IPS-18c (cell line): ENCODE measurements around the gene CHAF1B.

Experiments used
- H3K4me3 ChIP-seq: 2 replicates; pipeline ENCODE4 v1.7.0; 2013; ENCODE audit warnings: low read depth, mild to moderate bottlenecking, low read length, moderate library complexity; ENCODE audit not compliant: insufficient read depth
- H3K9me3 ChIP-seq: one replicate; pipeline ENCODE4 v1.6.1; 2013; ENCODE audit warnings: mild to moderate bottlenecking, low read length, moderate library complexity; ENCODE audit not compliant: control insufficient read depth, insufficient read depth

Gene CHAF1B

GRCh38 chr21:36436829-36437744, 51.9 kb downstream of the CHAF1B start:
- no peak overlapping the region for H3K4me3 ChIP-seq
- no peaks in the 10 kb centered on the region for H3K9me3 ChIP-seq

DNA sequence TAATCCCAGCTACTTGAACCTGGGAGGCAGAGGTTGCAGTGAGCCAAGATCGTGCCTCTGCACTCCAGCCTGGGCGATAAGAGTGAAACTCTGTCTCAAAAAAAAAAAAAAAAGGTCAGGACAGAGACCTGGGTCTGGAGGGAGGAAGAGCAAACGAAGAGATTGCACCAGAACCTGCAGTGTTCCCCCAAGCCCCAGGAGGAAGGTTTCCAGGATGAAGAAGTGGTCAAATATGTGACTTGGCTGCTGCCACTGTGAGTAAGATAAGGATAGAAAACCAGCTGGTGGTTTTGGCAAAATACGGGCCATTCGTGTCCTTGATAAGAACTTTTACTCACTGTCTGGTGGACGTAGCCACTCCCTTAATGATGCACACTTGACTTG, 52.5 kb downstream of the CHAF1B start:
- H3K9me3 ChIP-seq = no peaks in the 10 kb centered on the region
- H3K4me3 ChIP-seq = no peak overlapping the region

DNA sequence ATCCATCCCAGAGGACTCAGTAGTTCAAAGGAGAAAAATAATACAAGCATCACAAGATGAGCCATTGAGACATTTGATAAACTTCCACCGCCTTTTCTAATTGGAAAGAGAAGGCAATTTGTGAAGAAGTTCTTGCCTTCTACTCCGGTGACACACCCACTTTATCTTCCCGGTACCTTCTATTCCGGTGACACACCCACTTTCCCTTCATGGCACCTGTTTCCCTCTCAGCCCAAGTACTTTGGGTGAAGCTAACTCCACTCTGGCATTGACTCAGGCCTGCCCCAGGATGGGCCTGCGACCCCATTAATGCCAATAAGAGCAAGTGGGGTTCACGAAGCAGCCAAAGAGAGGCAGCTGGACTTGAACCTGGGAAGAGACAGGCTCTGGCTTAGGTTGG, 56.5 kb downstream of the CHAF1B start:
- Histone ChIP-seq H3K4me3 (no peak overlapping the region), H3K9me3 (no peaks in the 10 kb centered on the region)

- Histone ChIP-seq H3K4me3 (no peak overlapping the region), H3K9me3 (no peaks in the 10 kb centered on the region)
Measured at GRCh38 chr21:36446301-36446700, 61.1 kb downstream of the CHAF1B start.

- H3K9me3 ChIP-seq = no peaks in the 10 kb centered on the region
- H3K4me3 ChIP-seq = no peak overlapping the region
Measured at GRCh38 chr21:36450511-36450910, 65.3 kb downstream of the CHAF1B start.

GRCh38 chr21:36451506-36451905, 66.3 kb downstream of the CHAF1B start:
- H3K9me3 ChIP-seq = no peaks in the 10 kb centered on the region
- H3K4me3 ChIP-seq = no peak overlapping the region

GRCh38 chr21:36452281-36452825, 67.2 kb downstream of the CHAF1B start:
- Histone ChIP-seq H3K9me3 (no peaks in the 10 kb centered on the region), H3K4me3 (no peak overlapping the region)

- H3K4me3 ChIP-seq = no peak overlapping the region
Measured at GRCh38 chr21:36454093-36454531, 68.9 kb downstream of the CHAF1B start.

GRCh38 chr21:36454706-36455105, 69.5 kb downstream of the CHAF1B start:
- H3K4me3 ChIP-seq = no peak overlapping the region
- H3K9me3 ChIP-seq = no peaks in the 10 kb centered on the region

More at GRCh38 chr21:36454093-36454531, 68.9 kb downstream of the CHAF1B start:
- H3K9me3 ChIP-seq = no peaks in the 10 kb centered on the region

GRCh38 chr21:36456729-36457414, 71.7 kb downstream of the CHAF1B start:
- no peak overlapping the region for H3K4me3 ChIP-seq
- H3K9me3 ChIP-seq = no peaks in the 10 kb centered on the region

GRCh38 chr21:36459098-36459497, 73.9 kb downstream of the CHAF1B start:
- Histone ChIP-seq H3K9me3 (no peaks in the 10 kb centered on the region), H3K4me3 (no peak overlapping the region)

GRCh38 chr21:36460866-36461265, 75.7 kb downstream of the CHAF1B start:
- Histone ChIP-seq H3K4me3 (no peak overlapping the region), H3K9me3 (no peaks in the 10 kb centered on the region)

DNA sequence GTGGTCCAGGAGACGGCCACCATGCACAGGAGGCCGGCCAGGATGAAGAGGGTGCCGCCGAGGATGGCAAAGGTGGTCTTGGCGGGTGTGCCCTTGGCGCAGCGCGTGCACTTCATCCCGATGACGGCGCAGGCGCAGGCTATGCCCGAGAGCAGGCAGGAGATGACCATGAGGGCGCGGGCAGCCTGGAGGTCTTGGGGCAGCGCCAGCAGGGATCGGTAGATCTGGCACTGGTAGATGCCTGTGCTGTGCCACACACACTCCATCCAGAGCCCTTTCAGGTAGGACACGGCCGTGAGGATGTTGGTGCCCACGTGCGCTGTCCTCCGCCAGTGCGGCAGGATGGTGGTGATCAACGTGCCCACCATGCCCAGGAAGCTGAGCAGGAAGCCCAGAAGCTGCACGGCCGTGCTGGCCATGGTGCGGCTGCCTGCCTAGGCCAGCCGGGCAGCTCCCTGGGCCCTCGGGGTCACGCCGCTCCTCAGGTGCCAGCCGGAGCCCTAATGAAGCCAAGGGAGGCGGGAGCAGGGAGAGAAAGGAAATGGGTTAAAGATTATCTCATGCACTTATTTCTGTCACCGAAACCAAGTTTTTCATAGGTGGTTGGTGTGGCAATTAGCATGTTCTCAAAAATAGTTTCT, 76.2 kb downstream of the CHAF1B start:
- H3K9me3 ChIP-seq = no peaks in the 10 kb centered on the region
- H3K4me3 ChIP-seq = no peak overlapping the region

DNA sequence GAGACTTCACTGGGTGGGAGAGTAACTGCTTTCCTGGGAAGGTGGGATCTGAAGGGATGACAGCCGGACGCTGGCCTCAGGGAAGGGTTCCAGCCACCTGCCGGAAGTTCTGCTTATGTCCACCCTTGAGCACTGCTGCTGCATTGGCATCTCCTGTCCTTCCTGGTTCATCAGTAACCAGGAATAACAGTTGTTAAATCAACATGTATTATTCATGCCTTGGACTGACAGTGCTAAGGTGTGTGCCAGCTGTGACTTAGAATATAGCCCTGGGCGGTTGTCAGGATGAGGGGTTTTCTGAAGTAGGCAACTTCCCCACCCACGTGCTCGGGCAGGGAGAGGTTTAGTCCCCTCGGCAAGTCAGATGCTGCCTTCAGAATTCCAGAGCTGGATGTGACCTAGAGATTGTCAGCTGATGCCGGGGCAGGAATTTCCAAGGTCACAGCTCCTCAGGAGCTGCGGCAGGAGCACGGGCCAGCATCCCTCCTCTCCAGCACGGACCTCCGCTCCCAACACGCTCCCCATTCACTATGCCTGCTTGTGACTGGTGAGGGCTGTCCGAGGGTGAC, 76.8 kb downstream of the CHAF1B start:
- H3K9me3 ChIP-seq = no peaks in the 10 kb centered on the region

DNA sequence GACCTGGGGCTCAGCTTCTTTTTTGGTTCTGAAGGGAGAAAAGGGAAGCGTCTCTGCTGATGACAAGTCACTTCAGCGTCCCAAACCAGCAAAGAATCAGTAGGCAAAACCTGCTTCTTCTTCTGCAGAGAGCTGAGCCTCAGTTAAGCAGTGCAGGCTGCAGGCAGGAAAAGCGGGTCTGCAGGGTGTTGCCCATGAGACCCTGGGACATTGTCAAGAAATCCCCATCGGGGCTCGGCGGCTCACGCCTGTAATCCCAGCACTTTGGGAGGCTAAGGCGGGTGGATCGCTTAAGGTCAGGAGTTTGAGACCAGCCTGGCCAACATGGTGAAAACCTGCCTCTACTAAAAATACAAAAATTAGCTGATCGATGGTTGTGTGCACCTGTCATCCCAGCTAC, 78.0 kb downstream of the CHAF1B start:
- Histone ChIP-seq H3K4me3 (no peak overlapping the region), H3K9me3 (no peaks in the 10 kb centered on the region)

More for the DNA sequence above, 76.8 kb downstream of the CHAF1B start:
- H3K4me3 ChIP-seq = no peak overlapping the region

DNA sequence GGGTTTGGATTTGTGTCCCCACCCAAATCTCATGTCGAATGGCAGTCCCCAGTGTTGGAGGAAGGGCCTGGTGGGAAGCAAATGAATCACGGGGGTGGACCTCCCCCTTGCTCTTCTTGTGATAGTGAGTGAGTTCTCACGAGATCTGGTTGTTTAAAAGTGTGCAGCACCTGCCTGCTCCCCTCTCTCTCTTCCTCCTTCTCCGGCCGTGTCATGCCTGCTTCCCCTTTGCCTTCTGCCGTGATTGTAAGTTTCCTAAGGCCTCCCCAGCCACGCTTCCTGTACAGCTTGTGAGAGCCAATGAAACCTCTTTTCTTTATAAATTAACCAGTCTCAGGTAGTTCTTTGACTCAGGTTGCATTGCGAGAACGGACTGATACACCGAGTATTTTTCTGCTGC, 78.8 kb downstream of the CHAF1B start:
- no peaks in the 10 kb centered on the region for H3K9me3 ChIP-seq
- no peak overlapping the region for H3K4me3 ChIP-seq

GRCh38 chr21:36464590-36464989, 79.4 kb downstream of the CHAF1B start:
- H3K4me3 ChIP-seq = no peak overlapping the region
- H3K9me3 ChIP-seq = no peaks in the 10 kb centered on the region
